ENCODE data around the gene ADGRV1.
"Not testable (repeated sequence)": the region's sequence is repeated elsewhere in the genome, so short reads cannot be mapped to it uniquely, and the experiment has no call there.

GRCh38 chr5:90770006-90770541 lies 211.5 kb downstream of the ADGRV1 start:
- not testable (repeated sequence) for TF ChIP-seq CTCF (IDR thresholded peaks at IDR 0.05); POLR2A (IDR thresholded peaks at IDR 0.05; ENCODE audit: low read length); NR3C1 (IDR thresholded peaks at IDR 0.05); EHMT2 (IDR thresholded peaks at IDR 0.05; ENCODE audit: low read depth); CHD4 (IDR thresholded peaks at IDR 0.05; ENCODE audit: borderline replicate concordance); EP300 (IDR thresholded peaks at IDR 0.05); ZNF302 (CRISPR knock-in tag; IDR thresholded peaks at IDR 0.05); CBX2 (IDR thresholded peaks at IDR 0.05; ENCODE audit: borderline replicate concordance, low read depth); HDAC2 (IDR thresholded peaks at IDR 0.05); MYC (IDR thresholded peaks at IDR 0.05; ENCODE audit: borderline replicate concordance, low read length)
